Hepatocyte (in vitro differentiated cells): ENCODE measurements around the gene HOXB4.

Source experiments
- CTCF ChIP-seq: fragments of 200-600 bp; sonication (generic); IDR thresholded peaks from 2 replicates; pipeline ENCODE4 v1.5.1; 2016; ENCODE audit warnings: antibody characterized with exemption, mild to moderate bottlenecking; ENCODE audit not compliant: poor library complexity
- EZH2 ChIP-seq: fragments of 200-600 bp; sonication (generic); IDR thresholded peaks from 2 replicates; pipeline ENCODE4 v1.6.1; 2016; ENCODE audit warnings: antibody characterized with exemption, mild to moderate bottlenecking, borderline replicate concordance

- TF ChIP-seq CTCF (no peak), EZH2 (no peak)
These were observed 12.0 kb downstream of the HOXB4 start for GRCh38 chr17:48565925-48566710.
